Fibroblast of pulmonary artery (primary cell): ENCODE measurements around the gene USP9X.
"Not testable (repeated sequence)": the region's sequence is repeated elsewhere in the genome, so short reads cannot be mapped to it uniquely, and the experiment has no call there.

ENCODE experiments used
- DNase-seq: peaks from one replicate; pipeline ENCODE4 v3.0.0-alpha.2; 2010; ENCODE audit warnings: low read depth
- H3K4me3 ChIP-seq: replicated peaks from 2 replicates; pipeline ENCODE4 v1.5.1; 2011; ENCODE audit warnings: low read depth, mild to moderate bottlenecking, control low read depth, low read length, moderate library complexity
- CTCF ChIP-seq: IDR thresholded peaks from 2 replicates; pipeline ENCODE4 v1.5.1; 2011; ENCODE audit warnings: mild to moderate bottlenecking, control low read depth, low read length, inconsistent platforms; ENCODE audit errors: missing control alignments

Gene USP9X

GRCh38 chrX:41110801-41111625 is 25.8 kb downstream of the USP9X start:
- DNase-seq: peak; percentile 47
- no peak for TF ChIP-seq CTCF
- no peak overlapping the region for H3K4me3 ChIP-seq

DNA sequence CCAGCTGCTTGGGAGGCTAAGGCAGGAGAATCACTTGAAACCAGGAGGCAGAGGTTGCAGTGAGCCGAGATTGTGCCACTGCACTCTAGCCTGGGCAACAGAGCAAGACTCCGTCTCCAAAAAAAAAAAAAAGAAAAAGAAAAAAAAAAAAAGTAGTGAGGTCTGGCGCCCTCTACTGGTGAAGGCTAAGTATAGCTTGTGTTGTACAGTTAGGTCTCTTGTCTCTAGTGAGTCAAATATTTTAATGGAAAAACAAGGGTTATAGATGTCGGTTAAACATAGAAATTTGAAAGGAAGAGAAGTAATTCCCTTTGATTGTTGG is 29.8 kb downstream of the USP9X start:
- TF ChIP-seq CTCF: peak; percentile 49
- not testable (repeated sequence) for H3K4me3 ChIP-seq
- peak; percentile 39 for DNase-seq

GRCh38 chrX:41116948-41117347 is 31.7 kb downstream of the USP9X start:
- no peak overlapping the region for H3K4me3 ChIP-seq
- TF ChIP-seq CTCF: no peak
- no peak for DNase-seq

DNA sequence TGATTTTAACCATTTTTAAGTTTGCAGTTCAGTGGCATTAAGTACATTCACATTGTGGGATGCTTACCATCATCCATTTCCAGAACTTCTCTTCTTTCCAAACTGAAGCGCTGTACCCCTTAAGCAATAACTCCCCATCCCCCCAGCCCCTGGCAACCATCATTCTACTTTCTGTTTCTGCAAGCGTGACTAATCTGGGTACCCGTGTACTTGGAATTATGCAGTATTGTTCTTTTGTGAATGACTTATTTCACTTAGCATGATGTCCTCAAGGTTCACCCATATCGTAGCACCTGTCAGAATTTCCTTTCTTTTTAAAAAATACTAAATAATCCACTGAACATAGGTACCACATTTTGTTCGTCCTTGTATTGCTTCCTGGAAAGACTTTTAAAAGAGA is 32.9 kb downstream of the USP9X start:
- TF ChIP-seq CTCF: no peak
- DNase-seq: no peak
- H3K4me3 ChIP-seq: no peak overlapping the region

DNA sequence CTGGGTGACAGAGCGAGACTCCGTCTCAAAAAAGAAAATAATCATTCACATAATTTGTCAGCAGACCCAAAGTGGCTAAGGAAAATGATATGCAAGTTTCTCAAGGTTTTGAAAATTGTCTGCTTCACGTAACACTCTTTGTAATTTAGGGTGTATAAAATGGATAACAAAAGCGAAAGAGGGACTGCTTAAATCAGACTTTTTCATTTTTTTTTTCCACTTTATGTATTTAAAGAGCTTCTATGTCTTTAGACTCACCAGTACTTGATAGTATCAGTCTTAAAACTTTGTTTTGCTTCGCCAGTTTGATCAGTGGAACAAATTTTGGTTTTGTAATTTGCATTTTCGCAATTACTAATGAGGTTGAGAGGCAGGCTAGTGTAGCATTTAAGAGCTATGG is 34.6 kb downstream of the USP9X start:
- DNase-seq: no peak
- no peak overlapping the region for H3K4me3 ChIP-seq
- no peak for TF ChIP-seq CTCF

- no peak for DNase-seq
- TF ChIP-seq CTCF: no peak
- H3K4me3 ChIP-seq: no peak overlapping the region
Measured at GRCh38 chrX:41121766-41122165, 36.5 kb downstream of the USP9X start.

GRCh38 chrX:41122664-41123257 is 37.5 kb downstream of the USP9X start:
- no peak for TF ChIP-seq CTCF
- DNase-seq: no peak
- H3K4me3 ChIP-seq: no peak overlapping the region
